Suppressor macrophage treated with lipopolysaccharide for 4 hours (primary cell): ENCODE measurements around the gene DNAJA3.
A peak's percentile ranks its signal among the peaks of the same experiment; 100 is the strongest.

Experiments
- DNase-seq: peaks from one replicate; pipeline ENCODE4 v3.0.0-alpha.2; 2020

DNAJA3 gene

GRCh38 chr16:4408323-4408690, 17.4 kb upstream of the DNAJA3 start:
- DNase-seq, result no peak

- DNase-seq, result no peak
These were observed 16.4 kb upstream of the DNAJA3 start for GRCh38 chr16:4409081-4409932.

- no peak for DNase-seq
These were observed 15.2 kb upstream of the DNAJA3 start for GRCh38 chr16:4410335-4411075.

- no peak for DNase-seq
These were observed 14.0 kb upstream of the DNAJA3 start for GRCh38 chr16:4411684-4412083.

- DNase-seq, result no peak
These were observed 13.5 kb upstream of the DNAJA3 start for GRCh38 chr16:4412159-4412558.

- no peak for DNase-seq
These were observed 12.8 kb upstream of the DNAJA3 start for GRCh38 chr16:4412854-4413253.

GRCh38 chr16:4414187-4414917, 11.3 kb upstream of the DNAJA3 start:
- DNase-seq, result no peak

- DNase-seq, result peak; percentile 87
These were observed 10.0 kb upstream of the DNAJA3 start for GRCh38 chr16:4415538-4416199.

GRCh38 chr16:4416200-4417032, 9.3 kb upstream of the DNAJA3 start, which contains the start of gene CORO7:
CORO7 (minus strand) TSS chr16:4416596; CDS start chr16:4416518, 78 bp downstream.
- DNase-seq, result peak; percentile 96

GRCh38 chr16:4419402-4419959, 6.2 kb upstream of the DNAJA3 start:
- DNase-seq, result no peak

- peak; percentile 69 for DNase-seq
These were observed 5.1 kb upstream of the DNAJA3 start for GRCh38 chr16:4420505-4421105.

- peak; percentile 16 for DNase-seq
These were observed 485 bp downstream of the DNAJA3 start for GRCh38 chr16:4426021-4426684.

- no peak for DNase-seq
These were observed 1.2 kb downstream of the DNAJA3 start for GRCh38 chr16:4426722-4427372.

- no peak for DNase-seq
These were observed 2.8 kb downstream of the DNAJA3 start for GRCh38 chr16:4428500-4428899.

- DNase-seq, result no peak
These were observed 5.4 kb downstream of the DNAJA3 start for GRCh38 chr16:4431023-4431422.

- DNase-seq, result no peak
These were observed 7.6 kb downstream of the DNAJA3 start for GRCh38 chr16:4433228-4433627.

GRCh38 chr16:4433914-4434787, 8.5 kb downstream of the DNAJA3 start:
- DNase-seq, result no peak

- no peak for DNase-seq
These were observed 9.8 kb downstream of the DNAJA3 start for GRCh38 chr16:4435337-4436067.
